ENCODE measurements around the gene FBXO2.

DNA sequence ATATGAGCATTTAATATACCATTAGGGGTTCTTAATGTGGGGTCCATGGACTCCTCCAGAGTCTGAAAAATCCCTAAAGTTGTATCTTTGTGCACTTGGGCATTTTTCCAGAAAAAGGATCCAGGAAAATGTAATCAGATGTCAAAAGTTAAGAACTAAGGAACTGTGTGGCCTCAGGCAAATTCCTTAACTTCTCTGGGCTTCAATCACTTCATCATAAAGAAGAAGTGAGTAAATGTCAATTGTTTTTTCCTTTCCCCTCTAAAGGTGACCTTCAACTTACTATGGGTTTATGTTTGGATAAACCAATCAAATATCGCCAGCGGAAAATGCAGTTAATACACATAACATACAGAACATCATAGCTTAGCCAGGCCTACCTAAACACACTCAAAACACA, 24.2 kb upstream of the FBXO2 start:
- no peak for TF ChIP-seq ZFP3 (CRISPR knock-in tag; IDR thresholded peaks at IDR 0.05)
- no peak for TF ChIP-seq GLIS3 (CRISPR knock-in tag; IDR thresholded peaks at IDR 0.05)
- TF ChIP-seq OSR1 (CRISPR knock-in tag; IDR thresholded peaks at IDR 0.05): no peak
- TF ChIP-seq, protein P1, sequence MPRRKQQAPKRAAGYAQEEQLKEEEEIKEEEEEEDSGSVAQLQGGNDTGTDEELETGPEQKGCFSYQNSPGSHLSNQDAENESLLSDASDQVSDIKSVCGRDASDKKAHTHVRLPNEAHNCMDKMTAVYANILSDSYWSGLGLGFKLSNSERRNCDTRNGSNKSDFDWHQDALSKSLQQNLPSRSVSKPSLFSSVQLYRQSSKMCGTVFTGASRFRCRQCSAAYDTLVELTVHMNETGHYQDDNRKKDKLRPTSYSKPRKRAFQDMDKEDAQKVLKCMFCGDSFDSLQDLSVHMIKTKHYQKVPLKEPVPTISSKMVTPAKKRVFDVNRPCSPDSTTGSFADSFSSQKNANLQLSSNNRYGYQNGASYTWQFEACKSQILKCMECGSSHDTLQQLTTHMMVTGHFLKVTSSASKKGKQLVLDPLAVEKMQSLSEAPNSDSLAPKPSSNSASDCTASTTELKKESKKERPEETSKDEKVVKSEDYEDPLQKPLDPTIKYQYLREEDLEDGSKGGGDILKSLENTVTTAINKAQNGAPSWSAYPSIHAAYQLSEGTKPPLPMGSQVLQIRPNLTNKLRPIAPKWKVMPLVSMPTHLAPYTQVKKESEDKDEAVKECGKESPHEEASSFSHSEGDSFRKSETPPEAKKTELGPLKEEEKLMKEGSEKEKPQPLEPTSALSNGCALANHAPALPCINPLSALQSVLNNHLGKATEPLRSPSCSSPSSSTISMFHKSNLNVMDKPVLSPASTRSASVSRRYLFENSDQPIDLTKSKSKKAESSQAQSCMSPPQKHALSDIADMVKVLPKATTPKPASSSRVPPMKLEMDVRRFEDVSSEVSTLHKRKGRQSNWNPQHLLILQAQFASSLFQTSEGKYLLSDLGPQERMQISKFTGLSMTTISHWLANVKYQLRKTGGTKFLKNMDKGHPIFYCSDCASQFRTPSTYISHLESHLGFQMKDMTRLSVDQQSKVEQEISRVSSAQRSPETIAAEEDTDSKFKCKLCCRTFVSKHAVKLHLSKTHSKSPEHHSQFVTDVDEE (CRISPR knock-in tag; IDR thresholded peaks at IDR 0.05): no peak
- TF ChIP-seq, protein P2, sequence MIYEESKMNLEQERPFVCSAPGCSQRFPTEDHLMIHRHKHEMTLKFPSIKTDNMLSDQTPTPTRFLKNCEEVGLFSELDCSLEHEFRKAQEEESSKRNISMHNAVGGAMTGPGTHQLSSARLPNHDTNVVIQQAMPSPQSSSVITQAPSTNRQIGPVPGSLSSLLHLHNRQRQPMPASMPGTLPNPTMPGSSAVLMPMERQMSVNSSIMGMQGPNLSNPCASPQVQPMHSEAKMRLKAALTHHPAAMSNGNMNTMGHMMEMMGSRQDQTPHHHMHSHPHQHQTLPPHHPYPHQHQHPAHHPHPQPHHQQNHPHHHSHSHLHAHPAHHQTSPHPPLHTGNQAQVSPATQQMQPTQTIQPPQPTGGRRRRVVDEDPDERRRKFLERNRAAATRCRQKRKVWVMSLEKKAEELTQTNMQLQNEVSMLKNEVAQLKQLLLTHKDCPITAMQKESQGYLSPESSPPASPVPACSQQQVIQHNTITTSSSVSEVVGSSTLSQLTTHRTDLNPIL (CRISPR knock-in tag; IDR thresholded peaks at IDR 0.05; ENCODE audit: low read depth): no peak
- TF ChIP-seq, protein P3, sequence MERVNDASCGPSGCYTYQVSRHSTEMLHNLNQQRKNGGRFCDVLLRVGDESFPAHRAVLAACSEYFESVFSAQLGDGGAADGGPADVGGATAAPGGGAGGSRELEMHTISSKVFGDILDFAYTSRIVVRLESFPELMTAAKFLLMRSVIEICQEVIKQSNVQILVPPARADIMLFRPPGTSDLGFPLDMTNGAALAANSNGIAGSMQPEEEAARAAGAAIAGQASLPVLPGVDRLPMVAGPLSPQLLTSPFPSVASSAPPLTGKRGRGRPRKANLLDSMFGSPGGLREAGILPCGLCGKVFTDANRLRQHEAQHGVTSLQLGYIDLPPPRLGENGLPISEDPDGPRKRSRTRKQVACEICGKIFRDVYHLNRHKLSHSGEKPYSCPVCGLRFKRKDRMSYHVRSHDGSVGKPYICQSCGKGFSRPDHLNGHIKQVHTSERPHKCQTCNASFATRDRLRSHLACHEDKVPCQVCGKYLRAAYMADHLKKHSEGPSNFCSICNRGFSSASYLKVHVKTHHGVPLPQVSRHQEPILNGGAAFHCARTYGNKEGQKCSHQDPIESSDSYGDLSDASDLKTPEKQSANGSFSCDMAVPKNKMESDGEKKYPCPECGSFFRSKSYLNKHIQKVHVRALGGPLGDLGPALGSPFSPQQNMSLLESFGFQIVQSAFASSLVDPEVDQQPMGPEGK (CRISPR knock-in tag; IDR thresholded peaks at IDR 0.05; ENCODE audit: borderline replicate concordance): no peak
- TF ChIP-seq TOX (CRISPR knock-in tag; IDR thresholded peaks at IDR 0.05; ENCODE audit: borderline replicate concordance): no peak
- TF ChIP-seq TCF4 (CRISPR knock-in tag; IDR thresholded peaks at IDR 0.05; ENCODE audit: borderline replicate concordance): no peak
- TF ChIP-seq ISL1 (CRISPR knock-in tag; IDR thresholded peaks at IDR 0.05): no peak
- no peak for TF ChIP-seq BACH2 (CRISPR knock-in tag; IDR thresholded peaks at IDR 0.05; ENCODE audit: borderline replicate concordance)
- no peak for TF ChIP-seq PPARA (CRISPR knock-in tag; IDR thresholded peaks at IDR 0.05; ENCODE audit: borderline replicate concordance)
- no peak for TF ChIP-seq RARB (CRISPR knock-in tag; IDR thresholded peaks at IDR 0.05)
